ENCODE results near the gene SCYGR7.
"Not testable (repeated sequence)": the region's sequence is repeated elsewhere in the genome, so short reads cannot be mapped to it uniquely, and the experiment has no call there.

The SCYGR7 gene

DNA sequence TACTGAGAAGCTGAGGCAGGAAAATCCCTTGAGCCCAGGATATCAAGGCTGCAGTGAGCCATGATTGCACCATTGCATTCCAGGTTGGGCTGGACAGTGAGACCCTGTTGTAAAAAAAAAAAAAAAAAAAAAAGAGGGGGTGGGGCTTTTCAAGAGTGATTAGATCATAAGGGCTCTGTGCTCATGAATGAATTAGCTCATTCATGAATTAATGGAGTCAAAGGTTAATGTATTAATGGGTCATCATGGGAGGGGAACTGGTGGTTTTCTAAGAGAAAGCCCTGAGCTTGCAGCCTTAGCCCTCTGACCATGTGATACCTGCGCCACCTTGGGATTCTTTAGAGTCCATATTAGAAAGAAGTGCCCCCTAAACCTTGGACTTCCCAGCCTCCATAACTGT is 14.8 kb upstream of the SCYGR7 start:
- Histone ChIP-seq H3K27ac (ENCODE audit: low read depth, low read length) (no peak overlapping the region), H3K9me3 (ENCODE audit: control insufficient read depth in 1 of 2, low read length in 2 of 2) (no peaks in the 10 kb centered on the region), H3K27me3 (ENCODE audit: control insufficient read depth in 1 of 2, insufficient read depth in 2 of 2, low read length in 2 of 2) (no peaks in the 10 kb centered on the region), H3K36me3 (ENCODE audit: control insufficient read depth in 1 of 2, insufficient read depth in 2 of 2, low read length in 2 of 2) (no peaks in the 10 kb centered on the region), H3K9ac (ENCODE audit: low read depth in 1 of 2, low read length in 2 of 2) (no peak overlapping the region), H3K4me3 (ENCODE audit: low read depth in 1 of 2, low read length in 2 of 2) (no peak overlapping the region), H3K4me1 (ENCODE audit: control insufficient read depth in 1 of 2, insufficient read depth in 2 of 2, low read length in 2 of 2) (peaks cover 0 to 8% of the 10 kb centered on the region in 2 donors)

DNA sequence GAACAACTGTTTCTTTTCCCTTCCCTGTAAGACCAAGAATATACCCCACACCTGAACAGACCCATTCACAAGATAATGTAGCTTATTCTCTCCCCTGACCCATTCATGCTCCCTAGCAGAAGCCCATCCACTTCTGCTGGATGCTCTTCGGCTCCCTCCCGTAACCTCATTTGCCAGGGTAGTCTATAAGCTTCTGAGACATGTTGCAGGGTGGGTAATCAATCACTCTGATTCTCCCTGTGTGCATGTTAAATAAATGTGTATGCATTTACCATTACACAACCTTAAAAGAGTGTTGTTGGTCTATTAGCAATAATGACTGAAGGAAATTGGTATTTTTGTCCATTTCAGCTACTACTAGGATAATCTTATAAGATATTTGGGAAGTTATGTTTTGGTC is 11.6 kb upstream of the SCYGR7 start:
- Histone ChIP-seq H3K27ac (ENCODE audit: low read depth, low read length) (no peak overlapping the region), H3K27me3 (ENCODE audit: control insufficient read depth in 1 of 2, insufficient read depth in 2 of 2, low read length in 2 of 2) (no peaks in the 10 kb centered on the region), H3K4me3 (ENCODE audit: low read depth in 1 of 2, low read length in 2 of 2) (peak overlapping the region; percentile 0 to 72)

DNA sequence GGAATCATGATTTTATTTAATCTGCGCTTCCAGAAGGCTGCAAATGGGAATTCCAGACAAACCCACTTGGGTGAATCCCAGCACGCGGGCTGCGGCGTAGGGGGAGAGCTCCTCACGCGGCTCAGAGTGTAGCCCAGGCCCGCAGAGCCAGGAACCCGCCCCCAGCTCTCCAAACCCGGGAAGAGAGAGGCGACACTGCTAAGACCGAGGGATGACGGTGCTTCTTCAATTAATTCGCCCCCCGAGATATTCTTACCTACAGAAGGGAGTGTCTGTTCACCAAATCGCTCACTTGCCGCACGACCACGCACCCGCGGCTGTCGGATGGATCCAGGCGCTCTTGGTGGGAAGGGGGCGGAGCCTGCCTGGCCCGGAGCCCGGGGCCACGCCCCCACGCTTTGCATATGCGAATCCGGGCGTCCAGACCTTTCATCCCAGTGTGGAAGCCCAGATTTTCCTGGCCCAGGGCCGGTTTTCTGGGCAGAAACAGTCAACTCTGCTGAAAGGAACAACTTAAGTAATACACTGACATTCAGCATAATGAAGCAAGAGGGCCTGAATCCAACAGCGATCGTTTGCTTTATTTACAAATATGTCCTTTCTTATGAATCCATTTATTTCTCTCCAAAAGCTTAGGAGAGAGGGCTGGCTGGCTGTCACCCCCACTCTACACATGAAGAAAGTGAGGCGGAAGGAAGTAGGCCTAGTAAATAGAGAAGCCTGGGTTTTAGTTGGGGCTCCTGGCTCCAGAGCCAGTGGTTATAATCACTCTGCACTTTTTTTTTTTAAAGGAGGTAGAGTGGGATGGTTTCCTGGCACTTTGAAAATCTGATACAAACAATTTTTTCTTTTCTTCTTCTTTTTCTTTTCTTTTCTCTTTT is 10.2 kb upstream of the SCYGR7 start, which contains the start of gene SLC19A3:
Gene SLC19A3 (minus strand): TSS at position 342 of the 881 bp plus-strand sequence. CDS start 15,710 bp downstream, outside the sequence.
- Histone ChIP-seq H3K36me3 (ENCODE audit: control insufficient read depth in 1 of 2, insufficient read depth in 2 of 2, low read length in 2 of 2) (no peaks in the 10 kb centered on the region), H3K27me3 (ENCODE audit: control insufficient read depth in 1 of 2, insufficient read depth in 2 of 2, low read length in 2 of 2) (no peaks in the 10 kb centered on the region), H3K9me3 (ENCODE audit: control insufficient read depth in 1 of 2, low read length in 2 of 2) (no peaks in the 10 kb centered on the region), H3K27ac (ENCODE audit: low read depth, low read length) (no peak within 1 kb of the TSS), H3K9ac (ENCODE audit: low read depth in 1 of 2, low read length in 2 of 2) (peak within 1 kb of the TSS; percentile 50 to 71), H3K4me1 (ENCODE audit: control insufficient read depth in 1 of 2, insufficient read depth in 2 of 2, low read length in 2 of 2) (peaks cover 0 to 8% of the 10 kb centered on the region in 2 donors), H3K4me3 (ENCODE audit: low read depth in 1 of 2, low read length in 2 of 2) (peak within 1 kb of the TSS; percentile 72 to 76)

More for the DNA sequence above, 11.6 kb upstream of the SCYGR7 start:
- no peaks in the 10 kb centered on the region for H3K9me3 ChIP-seq (ENCODE audit: control insufficient read depth in 1 of 2, low read length in 2 of 2)
- no peak overlapping the region for H3K9ac ChIP-seq (ENCODE audit: low read depth in 1 of 2, low read length in 2 of 2)
- peaks cover 0 to 8% of the 10 kb centered on the region in 2 donors for H3K4me1 ChIP-seq (ENCODE audit: control insufficient read depth in 1 of 2, insufficient read depth in 2 of 2, low read length in 2 of 2)
- H3K36me3 ChIP-seq (ENCODE audit: control insufficient read depth in 1 of 2, insufficient read depth in 2 of 2, low read length in 2 of 2) = no peaks in the 10 kb centered on the region

DNA sequence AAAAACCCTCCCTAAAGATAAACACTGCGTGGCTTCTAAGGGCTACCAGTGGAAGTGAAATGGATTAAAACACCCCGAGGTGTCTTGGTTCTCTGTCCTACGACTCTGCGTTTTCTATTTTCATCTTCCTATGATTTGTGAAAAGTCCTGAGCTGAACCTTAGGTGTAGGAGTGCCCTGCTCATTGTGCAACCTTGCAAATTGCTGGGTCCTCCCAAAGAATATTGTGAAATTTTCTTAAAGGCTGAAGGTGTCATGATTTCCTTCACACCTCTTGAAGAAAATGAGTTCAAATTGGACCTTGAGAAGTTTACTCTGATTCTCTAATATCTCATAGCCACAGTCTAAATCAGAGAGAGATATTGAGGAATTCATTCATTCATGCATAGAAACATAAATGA is 8.5 kb upstream of the SCYGR7 start:
- Histone ChIP-seq H3K4me1 (ENCODE audit: control insufficient read depth in 1 of 2, insufficient read depth in 2 of 2, low read length in 2 of 2) (no peaks in the 10 kb centered on the region), H3K9me3 (ENCODE audit: control insufficient read depth in 1 of 2, low read length in 2 of 2) (no peaks in the 10 kb centered on the region), H3K27ac (ENCODE audit: low read depth, low read length) (no peak overlapping the region), H3K36me3 (ENCODE audit: control insufficient read depth in 1 of 2, insufficient read depth in 2 of 2, low read length in 2 of 2) (no peaks in the 10 kb centered on the region), H3K27me3 (ENCODE audit: control insufficient read depth in 1 of 2, insufficient read depth in 2 of 2, low read length in 2 of 2) (no peaks in the 10 kb centered on the region), H3K4me3 (ENCODE audit: low read depth in 1 of 2, low read length in 2 of 2) (no peak overlapping the region), H3K9ac (ENCODE audit: low read depth in 1 of 2, low read length in 2 of 2) (no peak overlapping the region)

DNA sequence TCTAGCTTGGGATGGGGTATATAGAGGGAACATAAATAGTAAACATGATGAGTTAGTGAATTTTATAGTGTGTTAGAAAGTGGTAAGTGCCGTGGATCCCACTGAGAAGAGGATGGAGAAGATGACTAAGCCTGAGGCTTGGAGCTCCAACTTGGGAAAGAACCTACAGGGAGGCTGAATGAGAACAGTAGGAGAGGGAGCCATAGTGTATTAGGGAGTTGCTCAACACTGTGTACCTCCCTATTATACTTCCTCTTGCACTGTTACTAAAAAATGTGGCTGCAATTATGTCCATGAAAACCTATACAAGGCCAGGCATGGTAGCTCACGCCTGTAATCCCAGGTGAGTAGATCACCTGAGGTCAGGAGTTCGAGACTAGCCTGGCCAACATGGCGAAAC is 7.5 kb upstream of the SCYGR7 start:
- Histone ChIP-seq H3K27me3 (ENCODE audit: control insufficient read depth in 1 of 2, insufficient read depth in 2 of 2, low read length in 2 of 2) (no peaks in the 10 kb centered on the region), H3K4me1 (ENCODE audit: control insufficient read depth in 1 of 2, insufficient read depth in 2 of 2, low read length in 2 of 2) (no peaks in the 10 kb centered on the region), H3K36me3 (ENCODE audit: control insufficient read depth in 1 of 2, insufficient read depth in 2 of 2, low read length in 2 of 2) (no peaks in the 10 kb centered on the region), H3K27ac (ENCODE audit: low read depth, low read length) (no peak overlapping the region), H3K9ac (ENCODE audit: low read depth in 1 of 2, low read length in 2 of 2) (no peak overlapping the region), H3K9me3 (ENCODE audit: control insufficient read depth in 1 of 2, low read length in 2 of 2) (no peaks in the 10 kb centered on the region), H3K4me3 (ENCODE audit: low read depth in 1 of 2, low read length in 2 of 2) (no peak overlapping the region)

DNA sequence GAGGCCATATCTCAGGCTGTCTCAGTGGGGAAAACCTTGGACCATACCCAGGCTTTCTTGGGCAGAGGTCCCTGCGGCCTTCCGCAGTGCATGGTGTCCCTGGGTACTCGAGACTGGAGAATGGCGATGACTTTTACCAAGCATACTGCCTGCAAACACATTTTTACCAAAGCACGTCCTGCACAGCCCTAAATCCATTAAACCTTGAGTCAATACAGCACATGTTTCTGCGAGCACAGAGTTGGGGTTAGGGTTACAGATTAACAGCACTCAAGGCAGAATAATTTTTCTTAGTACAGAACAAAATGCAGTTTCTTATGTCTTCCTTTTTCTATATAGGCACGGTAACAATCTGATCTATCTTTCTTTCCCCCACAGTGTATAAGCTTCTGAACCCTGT is 5.3 kb upstream of the SCYGR7 start:
- not testable (repeated sequence) for H3K27ac ChIP-seq (ENCODE audit: low read depth, low read length); H3K36me3 ChIP-seq (ENCODE audit: control insufficient read depth in 1 of 2, insufficient read depth in 2 of 2, low read length in 2 of 2); H3K9ac ChIP-seq (ENCODE audit: low read depth in 1 of 2, low read length in 2 of 2); H3K4me1 ChIP-seq (ENCODE audit: control insufficient read depth in 1 of 2, insufficient read depth in 2 of 2, low read length in 2 of 2); H3K4me3 ChIP-seq (ENCODE audit: low read depth in 1 of 2, low read length in 2 of 2); H3K27me3 ChIP-seq (ENCODE audit: control insufficient read depth in 1 of 2, insufficient read depth in 2 of 2, low read length in 2 of 2); H3K9me3 ChIP-seq (ENCODE audit: control insufficient read depth in 1 of 2, low read length in 2 of 2)

DNA sequence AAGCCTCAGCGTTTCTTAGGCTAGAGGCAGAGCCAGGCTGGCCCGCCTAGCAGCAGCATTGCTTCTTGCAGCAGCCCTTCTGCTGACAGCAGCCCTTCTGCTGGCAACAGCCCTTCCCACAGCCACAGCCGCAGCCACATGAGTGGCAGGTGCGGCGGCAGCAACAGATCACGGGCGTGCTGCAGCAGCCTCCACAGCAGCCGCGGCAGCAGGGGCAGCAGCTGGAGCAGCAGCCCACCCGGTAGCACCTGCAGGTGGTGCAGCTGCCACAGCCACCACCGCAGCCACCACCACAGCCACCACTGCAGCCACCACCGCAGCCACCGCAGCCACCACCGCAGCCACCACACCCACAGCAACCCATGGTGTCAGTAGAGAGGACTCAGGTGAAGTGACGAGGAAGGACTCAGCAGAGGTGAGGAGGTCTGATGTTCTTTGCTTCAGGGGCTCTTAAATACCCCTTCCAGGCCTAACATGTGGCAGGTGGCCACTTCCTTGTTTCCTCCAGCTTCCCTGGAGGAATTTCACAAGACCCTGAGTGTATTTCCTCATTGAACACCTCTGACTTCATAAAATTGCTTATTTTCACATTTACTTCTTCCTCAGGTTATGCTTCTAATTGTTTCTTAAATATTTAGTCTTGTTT is 3.6 kb upstream of the SCYGR7 start, which contains the start of gene SCYGR6:
Gene SCYGR6 (minus strand): TSS at position 364 of the 646 bp plus-strand sequence. CDS start 0 bp downstream, at position 364.
- no peak within 1 kb of the TSS for H3K27ac ChIP-seq (ENCODE audit: low read depth, low read length)
- H3K4me1 ChIP-seq (ENCODE audit: control insufficient read depth in 1 of 2, insufficient read depth in 2 of 2, low read length in 2 of 2) = no peaks in the 10 kb centered on the region
- H3K27me3 ChIP-seq (ENCODE audit: control insufficient read depth in 1 of 2, insufficient read depth in 2 of 2, low read length in 2 of 2) = no peaks in the 10 kb centered on the region
- H3K4me3 ChIP-seq (ENCODE audit: low read depth in 1 of 2, low read length in 2 of 2) = no peak within 1 kb of the TSS
- no peak within 1 kb of the TSS for H3K9ac ChIP-seq (ENCODE audit: low read depth in 1 of 2, low read length in 2 of 2)
- no peaks in the 10 kb centered on the region for H3K36me3 ChIP-seq (ENCODE audit: control insufficient read depth in 1 of 2, insufficient read depth in 2 of 2, low read length in 2 of 2)
- H3K9me3 ChIP-seq (ENCODE audit: control insufficient read depth in 1 of 2, low read length in 2 of 2) = no peaks in the 10 kb centered on the region

DNA sequence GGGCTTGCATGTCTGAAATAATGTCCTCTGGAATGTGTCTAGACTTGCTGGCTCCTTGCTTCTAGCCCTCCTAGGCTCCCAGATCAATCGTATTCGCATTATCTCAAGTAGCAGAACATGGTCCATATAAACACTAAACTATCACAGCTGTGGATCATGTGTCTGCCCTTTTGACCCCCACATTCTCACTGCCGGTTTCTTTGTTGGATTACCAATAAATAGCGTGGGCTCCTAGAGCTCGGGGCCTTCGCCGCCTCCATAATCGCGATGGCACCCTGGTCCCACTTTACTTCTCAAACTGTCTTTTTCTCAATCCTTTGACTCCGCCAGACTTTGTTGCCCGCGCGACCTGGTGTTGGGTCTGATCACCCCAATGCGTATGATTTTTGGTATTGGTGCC is 11.2 kb downstream of the SCYGR7 start:
- H3K4me3 ChIP-seq (ENCODE audit: low read depth in 1 of 2, low read length in 2 of 2) = no peak overlapping the region

DNA sequence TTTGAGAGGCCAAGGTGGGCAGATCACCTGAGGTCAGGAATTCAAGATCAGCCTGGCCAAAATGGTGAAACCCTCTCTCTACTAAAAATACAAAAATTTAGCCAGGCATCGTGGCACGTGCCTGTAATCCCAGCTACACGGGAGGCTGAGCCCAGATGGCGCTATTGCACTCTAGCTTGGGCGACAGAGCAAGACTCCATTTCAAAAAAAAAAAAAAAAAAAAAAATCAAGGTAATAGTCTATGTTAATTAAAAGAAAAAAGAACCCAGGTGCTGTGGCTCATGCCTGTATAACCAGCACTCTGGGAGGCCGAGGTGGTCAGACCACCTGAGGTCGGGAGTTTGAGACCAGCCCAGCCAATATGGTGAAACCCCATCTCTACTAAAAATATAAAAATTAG is 12.6 kb downstream of the SCYGR7 start:
- H3K9me3 ChIP-seq (ENCODE audit: control insufficient read depth in 1 of 2, low read length in 2 of 2); H3K27me3 ChIP-seq (ENCODE audit: control insufficient read depth in 1 of 2, insufficient read depth in 2 of 2, low read length in 2 of 2); H3K36me3 ChIP-seq (ENCODE audit: control insufficient read depth in 1 of 2, insufficient read depth in 2 of 2, low read length in 2 of 2); H3K27ac ChIP-seq (ENCODE audit: low read depth, low read length); H3K4me1 ChIP-seq (ENCODE audit: control insufficient read depth in 1 of 2, insufficient read depth in 2 of 2, low read length in 2 of 2); H3K4me3 ChIP-seq (ENCODE audit: low read depth in 1 of 2, low read length in 2 of 2); H3K9ac ChIP-seq (ENCODE audit: low read depth in 1 of 2, low read length in 2 of 2): not testable (repeated sequence)

More for the DNA sequence above, 11.2 kb downstream of the SCYGR7 start:
- H3K9me3 ChIP-seq (ENCODE audit: control insufficient read depth in 1 of 2, low read length in 2 of 2) = no peaks in the 10 kb centered on the region
- H3K36me3 ChIP-seq (ENCODE audit: control insufficient read depth in 1 of 2, insufficient read depth in 2 of 2, low read length in 2 of 2) = no peaks in the 10 kb centered on the region
- no peak overlapping the region for H3K9ac ChIP-seq (ENCODE audit: low read depth in 1 of 2, low read length in 2 of 2)
- no peaks in the 10 kb centered on the region for H3K27me3 ChIP-seq (ENCODE audit: control insufficient read depth in 1 of 2, insufficient read depth in 2 of 2, low read length in 2 of 2)
- no peak overlapping the region for H3K27ac ChIP-seq (ENCODE audit: low read depth, low read length)
- H3K4me1 ChIP-seq (ENCODE audit: control insufficient read depth in 1 of 2, insufficient read depth in 2 of 2, low read length in 2 of 2) = no peaks in the 10 kb centered on the region

DNA sequence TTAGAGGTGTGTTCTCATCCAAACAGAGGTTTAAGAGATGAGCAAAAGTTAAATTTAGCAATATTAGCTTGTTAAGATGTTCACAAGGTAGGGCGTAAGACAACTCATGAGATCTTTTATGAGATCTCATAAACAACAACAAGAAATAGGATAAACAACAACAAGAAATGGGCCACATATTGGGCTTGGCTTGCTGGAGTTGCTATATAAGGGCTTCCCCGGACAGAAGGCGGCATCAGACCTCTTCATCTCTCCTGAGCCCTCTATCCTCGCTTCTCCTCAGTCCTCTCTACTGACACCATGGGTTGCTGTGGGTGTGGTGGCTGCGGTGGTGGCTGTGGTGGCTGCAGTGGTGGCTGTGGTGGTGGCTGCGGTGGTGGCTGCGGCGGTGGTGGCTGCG is 17.5 kb downstream of the SCYGR7 start, which contains the start of gene SCYGR8:
Gene SCYGR8 (plus strand): TSS at position 301 of the 400 bp plus-strand sequence. CDS start 0 bp downstream, at position 301.
- H3K9me3 ChIP-seq (ENCODE audit: control insufficient read depth in 1 of 2, low read length in 2 of 2) = no peaks in the 10 kb centered on the region
- H3K27ac ChIP-seq (ENCODE audit: low read depth, low read length) = no peak within 1 kb of the TSS
- no peaks in the 10 kb centered on the region for H3K27me3 ChIP-seq (ENCODE audit: control insufficient read depth in 1 of 2, insufficient read depth in 2 of 2, low read length in 2 of 2)
- no peak within 1 kb of the TSS for H3K4me3 ChIP-seq (ENCODE audit: low read depth in 1 of 2, low read length in 2 of 2)
- no peaks in the 10 kb centered on the region for H3K36me3 ChIP-seq (ENCODE audit: control insufficient read depth in 1 of 2, insufficient read depth in 2 of 2, low read length in 2 of 2)
- H3K9ac ChIP-seq (ENCODE audit: low read depth in 1 of 2, low read length in 2 of 2) = no peak within 1 kb of the TSS
- no peaks in the 10 kb centered on the region for H3K4me1 ChIP-seq (ENCODE audit: control insufficient read depth in 1 of 2, insufficient read depth in 2 of 2, low read length in 2 of 2)
